ENCODE measurements around the gene S1PR5. TPM values are rescaled to one million over a fixed set of nuclear protein-coding genes. Genes with fewer than 3 reads are reported as not detected.

Gene S1PR5
- total RNA-seq, 3 donors from 2014 or later (not counting 1 experiment from before 2014, with no cell fraction given): 307 to 433 (median 368) TPM

DNA sequence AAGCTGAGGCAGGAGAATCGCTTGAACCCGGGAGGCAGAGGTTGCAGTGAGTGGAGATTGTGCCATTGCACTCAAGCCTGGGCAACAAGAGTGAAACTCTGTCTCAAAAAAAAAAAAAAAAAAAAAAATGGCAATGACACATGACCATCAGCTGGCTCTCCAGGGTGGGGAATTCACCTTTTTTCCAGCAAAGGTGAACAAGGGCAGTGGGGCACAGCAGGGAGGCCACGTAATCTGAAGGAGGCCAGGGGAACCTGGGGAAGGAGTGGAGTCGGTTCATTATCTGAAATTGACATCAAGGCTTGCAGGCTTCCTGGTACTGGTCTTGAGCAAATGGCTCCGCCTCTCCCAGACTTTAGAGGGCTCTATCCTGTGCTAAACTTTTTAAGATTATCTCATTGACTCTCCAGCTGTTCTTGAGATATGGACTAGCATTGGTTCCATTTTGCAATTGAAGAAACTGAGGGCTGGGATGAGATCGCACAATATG is 42.2 kb downstream of the S1PR5 start:
- Histone ChIP-seq H3K27ac (ENCODE audit: low read length) (no peak overlapping the region), H3K27me3 (ENCODE audit: control insufficient read depth, insufficient read depth, low read length) (no peaks in the 10 kb centered on the region), H3K9me3 (ENCODE audit: control insufficient read depth, insufficient read depth, low read length) (no peaks in the 10 kb centered on the region), H3K4me3 (ENCODE audit: low read length) (no peak overlapping the region), H3K4me1 (ENCODE audit: control insufficient read depth, insufficient read depth, low read length) (peaks cover 18% of the 10 kb centered on the region), H3K36me3 (ENCODE audit: control insufficient read depth, insufficient read depth, low read length) (no peaks in the 10 kb centered on the region)
- Mint-ChIP-seq H3K4me3 (no peak overlapping the region), H3K27me3 (ENCODE audit: low read depth in 2 of 2) (peaks cover 0 to 3% of the 10 kb centered on the region in 2 donors), H3K27ac (no peak overlapping the region), H3K4me1 (peaks cover 10% of the 10 kb centered on the region in 2 donors), H3K36me3 (no peaks in the 10 kb centered on the region), H3K9me3 (no peaks in the 10 kb centered on the region)
- intact Hi-C loops (cut with micrococcal nuclease): loop anchor here (5.0 kb wide), 1 partner anchor 73 kb away; the partner anchor contains the start of gene CDC37
- DNase-seq (peak in 1 of 2 donors; percentile 15), ATAC-seq (no peak)
- WGBS (ENCODE audit: insufficient coverage): 57% methylated on average over 6 of the region's 6 CpGs
- TF ChIP-seq CTCF (IDR thresholded peaks at IDR 0.05): no peak

GRCh38 chr19:10473192-10473591 is 44.1 kb downstream of the S1PR5 start:
- Histone ChIP-seq H3K9me3 (ENCODE audit: control insufficient read depth, insufficient read depth, low read length) (no peaks in the 10 kb centered on the region), H3K27me3 (ENCODE audit: control insufficient read depth, insufficient read depth, low read length) (no peaks in the 10 kb centered on the region), H3K4me1 (ENCODE audit: control insufficient read depth, insufficient read depth, low read length) (peaks cover under 1% of the 10 kb centered on the region), H3K27ac (ENCODE audit: low read length) (no peak overlapping the region), H3K4me3 (ENCODE audit: low read length) (no peak overlapping the region), H3K36me3 (ENCODE audit: control insufficient read depth, insufficient read depth, low read length) (no peaks in the 10 kb centered on the region)
- Mint-ChIP-seq H3K27ac (no peak overlapping the region), H3K9me3 (no peaks in the 10 kb centered on the region), H3K27me3 (ENCODE audit: low read depth in 2 of 2) (peaks cover 0 to 3% of the 10 kb centered on the region in 2 donors), H3K36me3 (no peaks in the 10 kb centered on the region), H3K4me3 (no peak overlapping the region), H3K4me1 (peaks cover 0 to 6% of the 10 kb centered on the region in 2 donors)
- intact Hi-C loops (cut with micrococcal nuclease): no loop called here
- ATAC-seq (no peak), DNase-seq (no peak)
- 91% methylated on average over 5 of the region's 5 CpGs for WGBS (ENCODE audit: insufficient coverage)
- no peak for TF ChIP-seq CTCF (IDR thresholded peaks at IDR 0.05)

DNA sequence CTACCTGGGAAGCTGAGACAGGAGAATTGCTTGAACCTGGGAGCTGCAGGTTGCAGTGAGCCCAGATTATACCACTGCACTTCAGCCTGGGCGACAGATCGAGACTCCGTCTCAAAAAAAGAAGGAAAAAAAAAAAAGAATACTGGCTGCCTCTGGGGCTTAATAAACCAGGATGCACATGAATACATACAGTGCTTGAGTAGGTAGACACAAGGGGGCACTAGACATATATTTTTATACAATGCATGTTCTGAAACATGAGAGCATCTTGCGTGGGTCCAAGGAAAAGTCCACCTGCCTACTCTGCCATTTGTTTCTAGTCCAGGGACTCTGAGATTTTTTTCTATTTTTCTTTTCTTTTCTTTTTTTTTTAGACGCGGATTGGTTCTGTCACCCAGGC is 45.3 kb downstream of the S1PR5 start:
- H3K27ac Mint-ChIP-seq: no peak overlapping the region
- H3K4me1 ChIP-seq (ENCODE audit: control insufficient read depth, insufficient read depth, low read length): no peaks in the 10 kb centered on the region
- WGBS (ENCODE audit: insufficient coverage): 55% methylated on average over 6 of the region's 6 CpGs
- H3K36me3 Mint-ChIP-seq: no peaks in the 10 kb centered on the region
- peaks cover 0 to 3% of the 10 kb centered on the region in 2 donors for H3K27me3 Mint-ChIP-seq (ENCODE audit: low read depth in 2 of 2)
- H3K36me3 ChIP-seq (ENCODE audit: control insufficient read depth, insufficient read depth, low read length): peaks cover 7% of the 10 kb centered on the region
- TF ChIP-seq CTCF (IDR thresholded peaks at IDR 0.05): peak; percentile 23
- H3K9me3 Mint-ChIP-seq: no peaks in the 10 kb centered on the region
- peak in 1 of 2 donors; percentile 63 for DNase-seq
- peak in 2 of 3 donors; percentile 50 to 72 for ATAC-seq
- no peak overlapping the region for H3K4me3 ChIP-seq (ENCODE audit: low read length)
- no peak overlapping the region for H3K27ac ChIP-seq (ENCODE audit: low read length)
- no peaks in the 10 kb centered on the region for H3K27me3 ChIP-seq (ENCODE audit: control insufficient read depth, insufficient read depth, low read length)
- intact Hi-C loops (cut with micrococcal nuclease): no loop called here
- H3K4me1 Mint-ChIP-seq: peaks cover 0 to 6% of the 10 kb centered on the region in 2 donors
- no peak overlapping the region for H3K4me3 Mint-ChIP-seq
- no peaks in the 10 kb centered on the region for H3K9me3 ChIP-seq (ENCODE audit: control insufficient read depth, insufficient read depth, low read length)

DNA sequence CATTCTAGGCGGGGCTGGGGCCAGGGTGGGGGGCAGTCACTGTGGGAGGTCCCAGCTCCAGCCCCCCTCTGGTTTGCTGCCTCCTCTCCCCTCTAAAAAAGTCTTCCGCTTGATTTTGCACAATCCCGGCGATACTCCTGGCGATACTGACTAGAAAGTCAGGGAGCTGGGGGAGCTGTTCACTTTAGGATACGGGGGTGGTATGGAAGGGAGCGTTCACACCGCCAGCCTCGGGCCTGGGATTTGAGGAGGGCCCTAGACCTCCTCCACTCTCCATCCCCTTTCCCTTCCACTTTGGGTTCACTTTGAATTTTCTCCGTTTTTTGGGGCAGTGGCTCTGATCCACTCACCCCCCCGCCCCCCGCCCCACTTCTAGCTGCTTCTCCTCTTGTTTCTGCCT is 49.1 kb downstream of the S1PR5 start:
- H3K9me3 ChIP-seq (ENCODE audit: control insufficient read depth, insufficient read depth, low read length): no peaks in the 10 kb centered on the region
- TF ChIP-seq CTCF (IDR thresholded peaks at IDR 0.05): no peak
- no peaks in the 10 kb centered on the region for H3K4me1 ChIP-seq (ENCODE audit: control insufficient read depth, insufficient read depth, low read length)
- Mint-ChIP-seq H3K36me3 (no peaks in the 10 kb centered on the region), H3K9me3 (no peaks in the 10 kb centered on the region), H3K27ac (peak overlapping the region in 1 of 2 donors; percentile 56), H3K4me1 (peaks cover 0 to 6% of the 10 kb centered on the region in 2 donors), H3K4me3 (no peak overlapping the region), H3K27me3 (ENCODE audit: low read depth in 2 of 2) (no peaks in the 10 kb centered on the region)
- no peak for ATAC-seq
- DNase-seq: no peak
- H3K27ac ChIP-seq (ENCODE audit: low read length): no peak overlapping the region
- WGBS (ENCODE audit: insufficient coverage): 92% methylated on average over 7 of the region's 12 CpGs
- no peaks in the 10 kb centered on the region for H3K27me3 ChIP-seq (ENCODE audit: control insufficient read depth, insufficient read depth, low read length)
- H3K4me3 ChIP-seq (ENCODE audit: low read length): no peak overlapping the region
- peaks cover 19% of the 10 kb centered on the region for H3K36me3 ChIP-seq (ENCODE audit: control insufficient read depth, insufficient read depth, low read length)
- intact Hi-C loops (cut with micrococcal nuclease): no loop called here

All from natural killer cell (primary cell).